Left lung (tissue), 10 donors: ENCODE measurements around the gene IER3IP1. TPM values are rescaled to one million over a fixed set of nuclear protein-coding genes. Genes with fewer than 3 reads are reported as not detected.

Experiments
- ATAC-seq: fragments of 200-7000 bp; cut with Tn5 transposase; one replicate; pipeline ENCODE4 v1.9.1; 2020; ENCODE audit warnings: moderate library complexity
- DNase-seq, 4 donors: peaks; one replicate each; pipeline ENCODE4 v3.0.0-alpha.2; 2013 to 2020
- H3K27ac ChIP-seq, 2 donors: fragments of 200-600 bp; sonication (generic) in 1 of 2; one replicate each; pipeline versions ENCODE4 v1.5.0 to v1.8.0; 2020 to 2021
- H3K27me3 ChIP-seq, 2 donors: fragments of 200-600 bp; sonication (generic) in 1 of 2; one replicate each; pipeline versions ENCODE4 v1.5.0 to v1.8.0; 2020 to 2021
- H3K36me3 ChIP-seq, 2 donors: fragments of 200-600 bp; sonication (generic) in 1 of 2; one replicate each; pipeline versions ENCODE4 v1.5.0 to v1.8.0; 2020 to 2021
- H3K4me1 ChIP-seq, 2 donors: fragments of 200-600 bp; one replicate each; pipeline ENCODE4 v1.8.0; 2021
- H3K4me3 ChIP-seq, 2 donors: fragments of 200-600 bp; sonication (generic) in 1 of 2; one replicate each; pipeline versions ENCODE4 v1.5.0 to v1.8.0; 2020 to 2021; ENCODE audit warnings: mild to moderate bottlenecking in 1 of 2
- H3K9me3 ChIP-seq, 2 donors: fragments of 200-600 bp; sonication (generic) in 1 of 2; one replicate each; pipeline versions ENCODE4 v1.5.0 to v1.8.0; 2020 to 2021
- intact Hi-C, 2 donors: fragments of 100-400 bp; cut with DNase I; formaldehyde crosslinking; loops; one replicate each; pipeline versions ENCODE4 v1.11.2 to v1.14.2; 2022
- polyA plus RNA-seq, 6 donors: library from polyadenylated mRNA; unstranded; fragments of 120-200 nt; gene quantifications; one replicate each; pipeline ENCODE4 v1.2.1, GENCODE V29; 2013; ENCODE audit not compliant: insufficient read length in 6 of 6
- total RNA-seq, 2 donors: library from RNA; stranded (reverse); fragmentation: NEBNext Ultra II Directional; extraction: Animal tissue kit (Norgen Biotek cat#: 25700); gene quantifications; one replicate each; pipeline ENCODE4 v1.2.1, GENCODE V29; 2021
- TF ChIP-seq, protein P1 (sequence below), 2 donors: fragments of 200-600 bp; sonication (generic) in 1 of 2; IDR thresholded peaks; one replicate each; pipeline versions ENCODE4 v1.5.0 to v1.8.0; 2021; ENCODE audit warnings: antibody characterized with exemption in 2 of 2
- donor health status: DM: no; HTN: yes; CAD: no.
- donor health status: DM: no; HTN: no; CAD: no.

IER3IP1 gene
- total and polyA plus RNA-seq, 8 donors: 14.6 to 28.0 (median 23.5) TPM

- H3K27me3 ChIP-seq: no peaks in the 10 kb centered on the region
- ATAC-seq (peak; percentile 98), DNase-seq (peak; percentile 78 to 97 (median 86))
- H3K9me3 ChIP-seq: no peaks in the 10 kb centered on the region
- intact Hi-C loops: no loop called here
- H3K27ac ChIP-seq: peak within 1 kb of the TSS; percentile 92 to 95
- H3K4me1 ChIP-seq: peaks cover 8 to 28% of the 10 kb centered on the region in 2 donors
- H3K36me3 ChIP-seq: peaks cover 0 to 19% of the 10 kb centered on the region in 2 donors
- peak within 1 kb of the TSS; percentile 62 to 76 for H3K4me3 ChIP-seq
- TF ChIP-seq, protein P1, sequence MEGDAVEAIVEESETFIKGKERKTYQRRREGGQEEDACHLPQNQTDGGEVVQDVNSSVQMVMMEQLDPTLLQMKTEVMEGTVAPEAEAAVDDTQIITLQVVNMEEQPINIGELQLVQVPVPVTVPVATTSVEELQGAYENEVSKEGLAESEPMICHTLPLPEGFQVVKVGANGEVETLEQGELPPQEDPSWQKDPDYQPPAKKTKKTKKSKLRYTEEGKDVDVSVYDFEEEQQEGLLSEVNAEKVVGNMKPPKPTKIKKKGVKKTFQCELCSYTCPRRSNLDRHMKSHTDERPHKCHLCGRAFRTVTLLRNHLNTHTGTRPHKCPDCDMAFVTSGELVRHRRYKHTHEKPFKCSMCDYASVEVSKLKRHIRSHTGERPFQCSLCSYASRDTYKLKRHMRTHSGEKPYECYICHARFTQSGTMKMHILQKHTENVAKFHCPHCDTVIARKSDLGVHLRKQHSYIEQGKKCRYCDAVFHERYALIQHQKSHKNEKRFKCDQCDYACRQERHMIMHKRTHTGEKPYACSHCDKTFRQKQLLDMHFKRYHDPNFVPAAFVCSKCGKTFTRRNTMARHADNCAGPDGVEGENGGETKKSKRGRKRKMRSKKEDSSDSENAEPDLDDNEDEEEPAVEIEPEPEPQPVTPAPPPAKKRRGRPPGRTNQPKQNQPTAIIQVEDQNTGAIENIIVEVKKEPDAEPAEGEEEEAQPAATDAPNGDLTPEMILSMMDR (IDR thresholded peaks at IDR 0.05): no peak
These were observed 25.9 kb downstream of the IER3IP1 start, which contains the start of gene HDHD2 for GRCh38 chr18:47150029-47150823. HDHD2 (minus strand) TSS chr18:47150500; CDS start chr18:47136439, 14,061 bp downstream.

- Histone ChIP-seq H3K4me1 (peaks cover 8 to 28% of the 10 kb centered on the region in 2 donors), H3K4me3 (peak overlapping the region; percentile 62 to 76), H3K27me3 (no peaks in the 10 kb centered on the region), H3K27ac (peak overlapping the region; percentile 92 to 95), H3K9me3 (no peaks in the 10 kb centered on the region), H3K36me3 (peaks cover 0 to 12% of the 10 kb centered on the region in 2 donors)
- DNase-seq: no peak
- intact Hi-C loops: no loop called here
- TF ChIP-seq, protein P1 (IDR thresholded peaks at IDR 0.05): no peak
- ATAC-seq: peak; percentile 13
These were observed 26.6 kb downstream of the IER3IP1 start for GRCh38 chr18:47149457-47150028.

GRCh38 chr18:47146206-47146605 is 30.0 kb downstream of the IER3IP1 start:
- Histone ChIP-seq H3K4me3 (no peak overlapping the region), H3K9me3 (no peaks in the 10 kb centered on the region), H3K27me3 (no peaks in the 10 kb centered on the region), H3K4me1 (peaks cover 8 to 25% of the 10 kb centered on the region in 2 donors), H3K27ac (no peak overlapping the region), H3K36me3 (no peaks in the 10 kb centered on the region)
- TF ChIP-seq, protein P1 (IDR thresholded peaks at IDR 0.05): no peak
- DNase-seq (no peak), ATAC-seq (no peak)
- intact Hi-C loops: no loop called here

- Histone ChIP-seq H3K27ac (no peak overlapping the region), H3K4me3 (no peak overlapping the region), H3K4me1 (peaks cover 0 to 12% of the 10 kb centered on the region in 2 donors), H3K9me3 (no peaks in the 10 kb centered on the region), H3K36me3 (no peaks in the 10 kb centered on the region), H3K27me3 (no peaks in the 10 kb centered on the region)
- DNase-seq: no peak
- no peak for ATAC-seq
- intact Hi-C loops: no loop called here
- TF ChIP-seq, protein P1 (IDR thresholded peaks at IDR 0.05): no peak
These were observed 32.2 kb downstream of the IER3IP1 start for GRCh38 chr18:47143899-47144485.

DNA sequence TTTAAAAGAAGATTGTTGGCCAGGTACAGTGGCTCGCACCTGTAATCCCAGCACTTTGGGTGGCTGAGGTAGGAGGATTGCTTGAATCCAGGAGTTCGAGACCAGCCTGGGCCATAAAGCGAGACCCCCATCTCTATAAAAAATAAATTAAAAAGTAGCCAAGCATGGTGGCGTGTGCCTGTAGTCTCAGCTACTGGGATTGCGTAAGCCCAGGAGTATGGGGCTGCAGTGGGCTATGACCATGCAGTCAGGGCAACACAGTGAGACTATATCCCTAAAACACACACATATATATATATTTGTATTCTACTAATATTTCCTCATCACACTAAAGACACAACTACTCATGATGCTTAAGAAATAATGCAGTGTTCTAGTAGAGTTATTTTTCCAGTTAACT is 33.0 kb downstream of the IER3IP1 start:
- Histone ChIP-seq H3K36me3 (no peaks in the 10 kb centered on the region), H3K27me3 (no peaks in the 10 kb centered on the region), H3K27ac (no peak overlapping the region), H3K9me3 (no peaks in the 10 kb centered on the region), H3K4me3 (no peak overlapping the region), H3K4me1 (peaks cover 0 to 4% of the 10 kb centered on the region in 2 donors)
- ATAC-seq (no peak), DNase-seq (no peak)
- intact Hi-C loops: no loop called here
- TF ChIP-seq, protein P1 (IDR thresholded peaks at IDR 0.05): no peak
